ENCODE data around the gene MICAL3.

- TF ChIP-seq, protein P1, sequence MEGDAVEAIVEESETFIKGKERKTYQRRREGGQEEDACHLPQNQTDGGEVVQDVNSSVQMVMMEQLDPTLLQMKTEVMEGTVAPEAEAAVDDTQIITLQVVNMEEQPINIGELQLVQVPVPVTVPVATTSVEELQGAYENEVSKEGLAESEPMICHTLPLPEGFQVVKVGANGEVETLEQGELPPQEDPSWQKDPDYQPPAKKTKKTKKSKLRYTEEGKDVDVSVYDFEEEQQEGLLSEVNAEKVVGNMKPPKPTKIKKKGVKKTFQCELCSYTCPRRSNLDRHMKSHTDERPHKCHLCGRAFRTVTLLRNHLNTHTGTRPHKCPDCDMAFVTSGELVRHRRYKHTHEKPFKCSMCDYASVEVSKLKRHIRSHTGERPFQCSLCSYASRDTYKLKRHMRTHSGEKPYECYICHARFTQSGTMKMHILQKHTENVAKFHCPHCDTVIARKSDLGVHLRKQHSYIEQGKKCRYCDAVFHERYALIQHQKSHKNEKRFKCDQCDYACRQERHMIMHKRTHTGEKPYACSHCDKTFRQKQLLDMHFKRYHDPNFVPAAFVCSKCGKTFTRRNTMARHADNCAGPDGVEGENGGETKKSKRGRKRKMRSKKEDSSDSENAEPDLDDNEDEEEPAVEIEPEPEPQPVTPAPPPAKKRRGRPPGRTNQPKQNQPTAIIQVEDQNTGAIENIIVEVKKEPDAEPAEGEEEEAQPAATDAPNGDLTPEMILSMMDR (IDR thresholded peaks at IDR 0.05 in 4 of 5, conservative IDR thresholded peaks at IDR 0.05 in 1 of 5) = no peak
- TF ChIP-seq POLR2A (IDR thresholded peaks at IDR 0.05) = no peak
Observed at GRCh38 chr22:17746916-17747315, 277.4 kb downstream of the MICAL3 start.
